Gastroesophageal sphincter (tissue), 3 donors: ENCODE data around the gene SVOPL.

ENCODE experiments used
- CTCF ChIP-seq, 4 experiments: fragments of 200-600 bp in 2 of 4; fragments of 450-650 bp in 2 of 4; sonication (generic) in 1 of 4; IDR thresholded peaks; one replicate each; pipeline ENCODE4 v1.5.1; 2017 to 2019; ENCODE audit warnings: antibody characterized with exemption in 4 of 4, mild to moderate bottlenecking in 2 of 4, moderate library complexity in 2 of 4
- EP300 ChIP-seq: sonication (generic); formaldehyde crosslinking; IDR thresholded peaks from one replicate; pipeline ENCODE4 v1.6.1; 2017; ENCODE audit warnings: antibody characterized with exemption, mild to moderate bottlenecking
- POLR2A ChIP-seq, 2 donors: fragments of 450-650 bp; IDR thresholded peaks; one replicate each; pipeline ENCODE4 v1.6.1; 2017; ENCODE audit warnings: antibody characterized with exemption in 2 of 2, mild to moderate bottlenecking in 2 of 2, moderate library complexity in 1 of 2

- TF ChIP-seq CTCF (IDR thresholded peaks at IDR 0.05) (no peak), EP300 (no peak), POLR2A (IDR thresholded peaks at IDR 0.05) (no peak)
These were observed 93.7 kb downstream of the SVOPL start for GRCh38 chr7:138607216-138608126.
